H1 (cell line): Measurements from ENCODE around the gene HTD2.

Source experiments
- CREB1 ChIP-seq: IDR thresholded peaks from 2 replicates; pipeline ENCODE4 v1.6.1; 2012; ENCODE audit warnings: inconsistent platforms
- EP300 ChIP-seq, 2 experiments: IDR thresholded peaks; 1 replicate in 1 of 2; 2 replicates in 1 of 2; pipeline ENCODE4 v1.6.1; 2011 to 2012; ENCODE audit warnings: low read depth in 2 of 2, low read length in 2 of 2, mild to moderate bottlenecking in 2 of 2, borderline replicate concordance in 1 of 2, inconsistent platforms in 1 of 2, moderate library complexity in 1 of 2
- EZH2 ChIP-seq: fragments of 200-600 bp; sonication (generic); IDR thresholded peaks from 2 replicates; pipeline ENCODE4 v1.7.1; 2012; ENCODE audit warnings: low read depth, mild to moderate bottlenecking, moderate library complexity, low read length, inconsistent platforms; ENCODE audit not compliant: severe bottlenecking
- JUND ChIP-seq: IDR thresholded peaks from 2 replicates; pipeline ENCODE4 v1.6.1; 2011; ENCODE audit warnings: mild to moderate bottlenecking, improper control_type of control experiment, low read length
- POLR2A ChIP-seq, 2 experiments: IDR thresholded peaks; 1 replicate in 1 of 2; 2 replicates in 1 of 2; pipeline ENCODE4 v1.6.1; 2011; ENCODE audit warnings: low read depth in 2 of 2, low read length in 2 of 2, mild to moderate bottlenecking in 2 of 2; ENCODE audit errors: control extremely low read depth in 1 of 2
- POLR2AphosphoS5 ChIP-seq: IDR thresholded peaks from 2 replicates; pipeline ENCODE4 v1.6.1; 2011; ENCODE audit warnings: low read depth, low read length
- TF ChIP-seq, protein P1 (sequence below), 3 experiments: IDR thresholded peaks; 1 replicate in 2 of 3; 2 replicates in 1 of 3; pipeline versions ENCODE4 v1.5.1 to v1.6.1; 2011; ENCODE audit warnings: low read length in 3 of 3, mild to moderate bottlenecking in 3 of 3, inconsistent platforms in 2 of 3, low read depth in 1 of 3, moderate library complexity in 1 of 3; ENCODE audit not compliant: insufficient read depth in 1 of 3; ENCODE audit errors: control extremely low read depth in 1 of 3
- TF ChIP-seq, protein P2 (sequence below): IDR thresholded peaks from 2 replicates; pipeline ENCODE4 v1.6.1; 2011; ENCODE audit warnings: low read depth, mild to moderate bottlenecking, low read length; ENCODE audit not compliant: insufficient read depth

DNA sequence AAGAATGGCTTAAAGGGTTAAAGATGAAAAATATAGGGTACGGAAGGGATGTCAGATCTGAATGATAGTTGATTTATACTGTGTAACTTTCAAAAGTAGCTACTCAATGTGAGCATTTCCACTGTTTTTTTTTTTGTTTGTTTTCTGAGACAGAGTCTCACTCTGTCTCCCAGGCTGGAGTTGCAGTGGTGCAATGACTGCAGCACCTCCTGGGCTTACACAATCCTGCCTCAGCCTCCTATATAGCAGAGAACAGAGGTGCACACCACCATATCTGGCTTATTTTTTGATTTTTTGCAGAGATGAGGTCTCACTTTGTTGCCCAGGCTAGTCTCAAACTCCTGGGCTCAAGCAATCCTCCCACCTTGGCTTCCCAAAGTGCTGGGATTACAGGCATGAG lies 16.5 kb downstream of the HTD2 start:
- TF ChIP-seq, protein P1, sequence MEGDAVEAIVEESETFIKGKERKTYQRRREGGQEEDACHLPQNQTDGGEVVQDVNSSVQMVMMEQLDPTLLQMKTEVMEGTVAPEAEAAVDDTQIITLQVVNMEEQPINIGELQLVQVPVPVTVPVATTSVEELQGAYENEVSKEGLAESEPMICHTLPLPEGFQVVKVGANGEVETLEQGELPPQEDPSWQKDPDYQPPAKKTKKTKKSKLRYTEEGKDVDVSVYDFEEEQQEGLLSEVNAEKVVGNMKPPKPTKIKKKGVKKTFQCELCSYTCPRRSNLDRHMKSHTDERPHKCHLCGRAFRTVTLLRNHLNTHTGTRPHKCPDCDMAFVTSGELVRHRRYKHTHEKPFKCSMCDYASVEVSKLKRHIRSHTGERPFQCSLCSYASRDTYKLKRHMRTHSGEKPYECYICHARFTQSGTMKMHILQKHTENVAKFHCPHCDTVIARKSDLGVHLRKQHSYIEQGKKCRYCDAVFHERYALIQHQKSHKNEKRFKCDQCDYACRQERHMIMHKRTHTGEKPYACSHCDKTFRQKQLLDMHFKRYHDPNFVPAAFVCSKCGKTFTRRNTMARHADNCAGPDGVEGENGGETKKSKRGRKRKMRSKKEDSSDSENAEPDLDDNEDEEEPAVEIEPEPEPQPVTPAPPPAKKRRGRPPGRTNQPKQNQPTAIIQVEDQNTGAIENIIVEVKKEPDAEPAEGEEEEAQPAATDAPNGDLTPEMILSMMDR (IDR thresholded peaks at IDR 0.05; ENCODE audit: control extremely low read depth in 1 of 3, insufficient read depth in 1 of 3, low read depth in 1 of 3, low read length in 3 of 3) = no peak
- no peak for TF ChIP-seq JUND
- TF ChIP-seq EZH2 = no peak
- no peak for TF ChIP-seq POLR2A (IDR thresholded peaks at IDR 0.05; ENCODE audit: control extremely low read depth in 1 of 2, low read depth in 2 of 2, low read length in 2 of 2)
- TF ChIP-seq, protein P2, sequence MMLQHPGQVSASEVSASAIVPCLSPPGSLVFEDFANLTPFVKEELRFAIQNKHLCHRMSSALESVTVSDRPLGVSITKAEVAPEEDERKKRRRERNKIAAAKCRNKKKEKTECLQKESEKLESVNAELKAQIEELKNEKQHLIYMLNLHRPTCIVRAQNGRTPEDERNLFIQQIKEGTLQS = no peak
- TF ChIP-seq EP300 (IDR thresholded peaks at IDR 0.05; ENCODE audit: borderline replicate concordance in 1 of 2, low read depth in 2 of 2, low read length in 2 of 2) = no peak
- TF ChIP-seq CREB1 = no peak
- no peak for TF ChIP-seq POLR2AphosphoS5
